ENCODE results near the gene STK17A. TPM values are rescaled to one million over a fixed set of nuclear protein-coding genes. Genes with fewer than 3 reads are reported as not detected.

STK17A gene
- total and polyA plus RNA-seq, 2 of the 8 experiments (the other 6 are each of a cell fraction or from before 2014, with no cell fraction given): 2.2 to 12.2 TPM

DNA sequence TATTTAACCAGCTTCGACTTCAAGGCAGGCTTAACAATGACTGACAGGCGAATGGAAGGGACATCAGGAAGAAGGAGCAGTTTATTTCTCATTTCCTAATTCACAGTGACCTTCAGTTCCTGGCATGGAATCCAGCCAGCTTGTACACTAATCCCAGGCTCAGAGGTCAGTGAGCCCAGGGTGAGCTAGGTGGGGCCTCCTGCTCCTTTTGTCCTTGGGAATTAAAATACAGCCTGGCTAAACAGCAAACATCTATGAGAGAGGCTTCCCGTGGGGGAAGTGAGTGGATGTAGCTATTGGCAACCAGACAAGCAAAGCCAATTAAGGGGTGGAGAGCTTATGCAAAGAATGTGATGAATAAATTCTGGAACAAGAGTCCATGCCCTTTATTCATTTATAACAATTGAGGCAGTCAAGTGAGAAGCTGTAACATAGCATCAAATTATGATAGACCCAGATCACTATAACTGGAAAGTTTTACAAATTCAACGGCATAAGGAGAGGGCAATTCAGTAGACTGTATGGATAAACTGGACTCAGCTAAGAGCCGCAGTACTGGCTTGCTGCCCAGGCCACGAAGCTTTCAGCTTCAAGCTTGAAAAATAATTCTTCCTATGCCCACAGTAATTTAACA, 57.1 kb downstream of the STK17A start:
- DNase-seq (ENCODE audit: low read depth in 1 of 2, low spot score in 2 of 2): no peak
- FAIRE-seq: no peak
- H3K9me3 ChIP-seq (ENCODE audit: insufficient read depth in 2 of 2, low read depth in 1 of 2, low read length in 1 of 2): no peaks in the 10 kb centered on the region
- no peak overlapping the region for H2BK12ac ChIP-seq (ENCODE audit: low read depth, low read length)
- no peak overlapping the region for H3K23ac ChIP-seq (ENCODE audit: insufficient read length)
- POLR2A ChIA-PET (ENCODE audit: partially characterized antibody): interaction anchor here (0.6 to 1.4 kb wide), 2 partner anchors 89 to 708 kb away, joined by 3 to 6 read pairs; partner anchors contain the start of genes COA1, MRPL32 and PSMA2
- H3K23me2 ChIP-seq (ENCODE audit: low read depth, low read length): no peaks in the 10 kb centered on the region; the same call in 1 of the 2 replicates
- no peak overlapping the region for H4K8ac ChIP-seq (ENCODE audit: extremely low read depth, insufficient read depth, low read length)
- H3K4me2 ChIP-seq (ENCODE audit: insufficient read depth in 1 of 2, low read depth in 2 of 2, low read length in 2 of 2): no peak overlapping the region
- no peak for TF ChIP-seq TAF7 (optimal IDR thresholded peaks at IDR 0.05; ENCODE audit: borderline replicate concordance, low read depth, low read length)
- no peak for TF ChIP-seq RNF2 (IDR thresholded peaks at IDR 0.05; ENCODE audit: borderline replicate concordance, low read depth, low read length, missing control alignments, poor library complexity, severe bottlenecking)
- TF ChIP-seq, protein P1, sequence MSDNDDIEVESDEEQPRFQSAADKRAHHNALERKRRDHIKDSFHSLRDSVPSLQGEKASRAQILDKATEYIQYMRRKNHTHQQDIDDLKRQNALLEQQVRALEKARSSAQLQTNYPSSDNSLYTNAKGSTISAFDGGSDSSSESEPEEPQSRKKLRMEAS (IDR thresholded peaks at IDR 0.05): no peak
- TF ChIP-seq CREB1 (IDR thresholded peaks at IDR 0.05): no peak
- no peak for TF ChIP-seq TCF12 (IDR thresholded peaks at IDR 0.05; ENCODE audit: low read depth, low read length)
- TF ChIP-seq ASH2L (IDR thresholded peaks at IDR 0.05; ENCODE audit: low read length): no peak
- TF ChIP-seq POLR2AphosphoS5 (IDR thresholded peaks at IDR 0.05; ENCODE audit: low read depth, low read length): no peak
- no peak for TF ChIP-seq SUZ12 (IDR thresholded peaks at IDR 0.05; ENCODE audit: low read length)
- TF ChIP-seq RBBP5 (IDR thresholded peaks at IDR 0.05; ENCODE audit: borderline replicate concordance, low read depth, low read length): no peak
- H3K18ac ChIP-seq (ENCODE audit: extremely low read depth, low read length): no peak overlapping the region
- H3K14ac ChIP-seq (ENCODE audit: insufficient read length): no peak overlapping the region
- no peak overlapping the region for H3K4ac ChIP-seq (replicated peaks; ENCODE audit: insufficient read length, low read depth, low read length)
- peaks cover 8% of the 10 kb centered on the region for H3K79me1 ChIP-seq (ENCODE audit: low read depth, low read length)
- no peaks in the 10 kb centered on the region for H3K79me2 ChIP-seq (ENCODE audit: control insufficient read depth in 1 of 2, insufficient read depth in 2 of 2, low read length in 2 of 2)
- H4K91ac ChIP-seq (replicated peaks; ENCODE audit: insufficient read length, low read length): no peak overlapping the region
- H2AFZ ChIP-seq (ENCODE audit: low read length): no peak overlapping the region
- no peak overlapping the region for H2BK20ac ChIP-seq (ENCODE audit: low read length)
- H3K27ac ChIP-seq (ENCODE audit: low read depth, low read length): no peak overlapping the region
- H3K4me1 ChIP-seq (replicated peaks in 1 of 4; ENCODE audit: control insufficient read depth in 3 of 4, insufficient read depth in 4 of 4, low read length in 3 of 4): no peaks in the 10 kb centered on the region
- no peaks in the 10 kb centered on the region for H4K20me1 ChIP-seq (replicated peaks in 1 of 2; ENCODE audit: control insufficient read depth in 1 of 2, insufficient read depth in 2 of 2, low read length in 2 of 2)
- no peak overlapping the region for H3K9ac ChIP-seq (replicated peaks in 1 of 4; ENCODE audit: extremely low read depth in 1 of 4, low read depth in 3 of 4, low read length in 3 of 4)
- no peak overlapping the region for H4K5ac ChIP-seq (ENCODE audit: insufficient read length, low read depth, low read length)
- no peaks in the 10 kb centered on the region for H3K27me3 ChIP-seq (replicated peaks in 1 of 4; ENCODE audit: control insufficient read depth in 3 of 4, extremely low read depth in 1 of 4, insufficient read depth in 3 of 4, low read length in 3 of 4)
- WGBS, 2 experiments (ENCODE audit: extremely low coverage in 1 of 2, insufficient coverage in 1 of 2, insufficient read length in 1 of 2, insufficient replicate concordance in 2 of 2, low coverage in 1 of 2, low lambda C conversion rate in 2 of 2, missing lambda C conversion rate in 1 of 2): 92% methylated on average over 6 of the region's 6 CpGs; no CpG with 5 or more reads in 1 of the 2 experiments
- H2BK120ac ChIP-seq (replicated peaks; ENCODE audit: low read depth, low read length): no peak overlapping the region
- peaks cover 0 to 69% (median 34%) of the 10 kb centered on the region in 4 experiments; a peak in 7 of 8 replicates for H3K36me3 ChIP-seq (ENCODE audit: control insufficient read depth in 2 of 4, insufficient read depth in 4 of 4, low read length in 3 of 4)
- H2BK5ac ChIP-seq (ENCODE audit: low read depth, low read length): no peak overlapping the region
- H3K56ac ChIP-seq (replicated peaks; ENCODE audit: insufficient read length, low read depth, low read length): no peak overlapping the region
- no peak overlapping the region for H3K4me3 ChIP-seq (ENCODE audit: extremely low read depth in 1 of 4, insufficient read depth in 2 of 4, low read depth in 3 of 4, low read length in 4 of 4)
- CTCF ChIA-PET (ENCODE audit: partially characterized antibody): interaction anchor here (1.1 to 1.5 kb wide), 6 partner anchors 12 to 107 kb away, joined by 3 to 5 read pairs (median 3); partner anchors contain the start of gene STK17A
- no peak overlapping the region for H2AK5ac ChIP-seq (ENCODE audit: low read depth, low read length)
- no peak overlapping the region for H2BK15ac ChIP-seq (ENCODE audit: low read length)
